Small intestine (tissue), 7 donors: ENCODE results near the gene SAA1. TPM values are rescaled to one million over a fixed set of nuclear protein-coding genes. Genes with fewer than 3 reads are reported as not detected.

Experiments used
- DNase-seq, 2 donors: peaks; one replicate each; pipeline versions ENCODE4 v3.0.0 to v3.0.0-alpha.2; 2013
- FAIRE-seq: peaks from 2 replicates; lab custom pipeline; 2012; peaks lifted over from hg19 to GRCh38; lab: Jason Lieb, UNC
- H3K27ac ChIP-seq, 3 donors: one replicate each; pipeline ENCODE4 v1.5.1; 2013; ENCODE audit warnings: low read length in 2 of 3, mild to moderate bottlenecking in 2 of 3, control low read depth in 1 of 3, inconsistent platforms in 1 of 3, low read depth in 1 of 3, moderate library complexity in 1 of 3
- H3K27me3 ChIP-seq, 3 donors: one replicate each; pipeline ENCODE4 v1.6.1; 2013; ENCODE audit warnings: low read length in 3 of 3, inconsistent platforms in 1 of 3; ENCODE audit not compliant: control insufficient read depth in 3 of 3, insufficient read depth in 3 of 3
- H3K36me3 ChIP-seq, 3 donors: one replicate each; pipeline ENCODE4 v1.6.1; 2013; ENCODE audit warnings: low read length in 3 of 3, inconsistent platforms in 1 of 3, low read depth in 1 of 3, mild to moderate bottlenecking in 1 of 3, moderate library complexity in 1 of 3; ENCODE audit not compliant: control insufficient read depth in 3 of 3, insufficient read depth in 2 of 3
- H3K4me1 ChIP-seq, 3 donors: one replicate each; pipeline ENCODE4 v1.6.1; 2013; ENCODE audit warnings: low read length in 2 of 3, inconsistent platforms in 1 of 3, low read depth in 1 of 3, mild to moderate bottlenecking in 1 of 3, moderate library complexity in 1 of 3; ENCODE audit not compliant: control insufficient read depth in 3 of 3, insufficient read depth in 2 of 3
- H3K4me3 ChIP-seq, 3 donors: one replicate each; pipeline ENCODE4 v1.5.1; 2013; ENCODE audit warnings: low read length in 3 of 3, control low read depth in 1 of 3, inconsistent platforms in 1 of 3, low read depth in 1 of 3, mild to moderate bottlenecking in 1 of 3, moderate library complexity in 1 of 3
- H3K9me3 ChIP-seq, 2 donors: one replicate each; pipeline ENCODE4 v1.6.1; 2013; ENCODE audit warnings: low read depth in 1 of 2, low read length in 1 of 2; ENCODE audit not compliant: control insufficient read depth in 2 of 2, insufficient read depth in 1 of 2
- WGBS, 3 donors: extraction: QIAGEN DNeasy Blood & Tissue Kit; methylation state at CpG; one replicate each; pipeline ENCODE4 v1.1.7; 2013; 5-methylcytosine and 5-hydroxymethylcytosine counted together
- polyA plus RNA-seq, 4 donors: library from polyadenylated mRNA; stranded (reverse) in 3 of 4; unstranded in 1 of 4; fragments of 200-250 nt in 3 of 4; fragments of 120-200 nt in 1 of 4; gene quantifications; one replicate each; pipeline versions ENCODE4 v1.2.1 to v1.2.3, GENCODE V29; 2013
- donor health status: healthy with polysubstance abuse.
- donor health status: control.
- donor health status: control.
- donor health status: Bipolar disorder and iron deficiency.
- donor health status: healthy.

The SAA1 gene
- polyA plus RNA-seq, 4 donors: 3.0 to 64.0 (median 9.8) TPM; not detected in 1

GRCh38 chr11:18285841-18286240, 19.8 kb downstream of the SAA1 start:
- no peaks in the 10 kb centered on the region for H3K27me3 ChIP-seq
- FAIRE-seq (no peak), DNase-seq (no peak)
- 97 to 100% (median 99%) methylated on average over 1 of the region's 1 CpG for WGBS, 3 donors
- no peaks in the 10 kb centered on the region for H3K4me1 ChIP-seq
- peaks cover 13 to 32% (median 28%) of the 10 kb centered on the region in 3 donors for H3K36me3 ChIP-seq
- H3K27ac ChIP-seq: no peak overlapping the region
- H3K9me3 ChIP-seq: no peaks in the 10 kb centered on the region
- H3K4me3 ChIP-seq: no peak overlapping the region

DNA sequence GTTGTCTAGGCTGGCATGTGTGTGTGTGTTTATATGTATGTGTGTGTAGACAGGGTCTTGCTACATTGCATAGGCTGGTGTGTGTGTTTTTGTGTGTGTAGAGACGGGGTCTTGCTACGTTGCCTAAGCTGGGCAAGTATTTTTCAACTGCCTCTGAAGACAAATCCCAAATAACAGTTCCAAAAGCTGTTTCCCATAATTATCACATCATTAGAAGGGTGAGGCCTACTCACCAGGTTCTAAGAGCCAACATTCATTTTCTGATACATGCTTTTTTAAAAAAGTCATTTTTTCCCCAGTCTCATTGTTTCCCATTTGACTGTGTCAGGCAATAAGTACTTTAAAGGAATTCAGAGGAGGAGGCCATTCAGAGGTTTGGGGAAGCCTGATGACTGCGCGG, 22.8 kb downstream of the SAA1 start:
- H3K4me3 ChIP-seq: no peak overlapping the region
- DNase-seq (no peak), FAIRE-seq (no peak)
- H3K9me3 ChIP-seq: no peaks in the 10 kb centered on the region
- H3K27ac ChIP-seq: no peak overlapping the region
- peaks cover 16 to 31% (median 22%) of the 10 kb centered on the region in 3 donors for H3K36me3 ChIP-seq
- no peaks in the 10 kb centered on the region for H3K27me3 ChIP-seq
- no peaks in the 10 kb centered on the region for H3K4me1 ChIP-seq
- 95 to 99% (median 96%) methylated on average over 4 of the region's 4 CpGs for WGBS, 3 donors

DNA sequence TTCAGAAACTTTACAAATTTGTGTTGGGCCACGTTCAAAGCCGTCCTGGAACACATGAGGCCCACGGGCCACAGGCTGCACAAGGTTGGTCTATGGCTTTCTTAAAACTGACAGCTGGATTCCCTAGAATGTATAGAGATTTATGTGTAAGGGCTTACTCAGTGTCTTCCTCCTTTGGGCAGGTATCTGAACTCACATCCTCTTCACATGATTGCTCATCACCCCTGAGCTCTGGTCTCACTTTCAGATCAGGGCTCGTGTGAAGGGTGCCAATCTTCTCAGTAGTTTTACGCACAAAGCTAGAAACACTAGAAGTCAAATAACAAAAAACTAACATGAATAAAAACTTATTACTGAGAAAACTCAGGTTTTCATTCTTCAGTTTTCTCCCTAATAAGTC, 28.8 kb downstream of the SAA1 start:
- Histone ChIP-seq H3K4me1 (no peaks in the 10 kb centered on the region), H3K36me3 (peaks cover 11 to 36% (median 29%) of the 10 kb centered on the region in 3 donors), H3K9me3 (no peaks in the 10 kb centered on the region), H3K27ac (no peak overlapping the region), H3K27me3 (no peaks in the 10 kb centered on the region), H3K4me3 (no peak overlapping the region)
- WGBS, 3 donors: 91 to 96% (median 96%) methylated on average over 5 of the region's 5 CpGs
- FAIRE-seq (no peak), DNase-seq (no peak)

DNA sequence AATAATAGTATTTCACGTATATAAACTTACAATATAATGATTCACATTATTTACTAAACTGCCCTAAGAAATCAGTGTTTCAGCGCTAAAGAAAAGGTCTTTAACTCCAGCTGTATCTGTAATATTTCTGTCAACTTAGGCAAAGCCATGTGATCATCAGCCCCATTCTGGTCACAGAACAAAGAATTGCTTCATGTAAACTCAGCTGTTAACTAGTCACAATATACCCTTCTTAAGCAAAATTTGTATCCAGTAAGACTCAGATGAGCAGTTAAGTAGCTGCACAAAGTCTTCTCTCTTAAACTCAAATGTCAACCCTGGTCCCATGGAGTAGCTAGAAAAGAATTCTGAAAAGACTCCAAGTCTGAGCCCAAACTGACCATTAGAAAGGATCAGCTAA, 29.3 kb downstream of the SAA1 start:
- WGBS, 3 donors: 94 to 97% (median 94%) methylated on average over 2 of the region's 2 CpGs
- no peak overlapping the region for H3K27ac ChIP-seq
- no peaks in the 10 kb centered on the region for H3K4me1 ChIP-seq
- no peak for FAIRE-seq
- H3K36me3 ChIP-seq: peaks cover 11 to 36% (median 29%) of the 10 kb centered on the region in 3 donors
- H3K27me3 ChIP-seq: no peaks in the 10 kb centered on the region
- no peak for DNase-seq
- no peak overlapping the region for H3K4me3 ChIP-seq
- H3K9me3 ChIP-seq: no peaks in the 10 kb centered on the region

- Histone ChIP-seq H3K27me3 (no peaks in the 10 kb centered on the region), H3K4me1 (peaks cover 0 to 2% (median 0%) of the 10 kb centered on the region in 3 donors), H3K4me3 (no peak overlapping the region), H3K9me3 (no peaks in the 10 kb centered on the region), H3K36me3 (peaks cover 6 to 26% (median 25%) of the 10 kb centered on the region in 3 donors), H3K27ac (no peak overlapping the region)
- DNase-seq (no peak), FAIRE-seq (no peak)
Observed at GRCh38 chr11:18299721-18300120, 33.7 kb downstream of the SAA1 start.

GRCh38 chr11:18304745-18305144, 38.7 kb downstream of the SAA1 start:
- FAIRE-seq (no peak), DNase-seq (peak; percentile 63 to 92)
- peaks cover 2 to 23% (median 14%) of the 10 kb centered on the region in 3 donors for H3K36me3 ChIP-seq
- H3K4me3 ChIP-seq: no peak overlapping the region
- no peaks in the 10 kb centered on the region for H3K9me3 ChIP-seq
- H3K27me3 ChIP-seq: no peaks in the 10 kb centered on the region
- no peak overlapping the region for H3K27ac ChIP-seq
- H3K4me1 ChIP-seq: peaks cover 0 to 5% (median 0%) of the 10 kb centered on the region in 3 donors

DNA sequence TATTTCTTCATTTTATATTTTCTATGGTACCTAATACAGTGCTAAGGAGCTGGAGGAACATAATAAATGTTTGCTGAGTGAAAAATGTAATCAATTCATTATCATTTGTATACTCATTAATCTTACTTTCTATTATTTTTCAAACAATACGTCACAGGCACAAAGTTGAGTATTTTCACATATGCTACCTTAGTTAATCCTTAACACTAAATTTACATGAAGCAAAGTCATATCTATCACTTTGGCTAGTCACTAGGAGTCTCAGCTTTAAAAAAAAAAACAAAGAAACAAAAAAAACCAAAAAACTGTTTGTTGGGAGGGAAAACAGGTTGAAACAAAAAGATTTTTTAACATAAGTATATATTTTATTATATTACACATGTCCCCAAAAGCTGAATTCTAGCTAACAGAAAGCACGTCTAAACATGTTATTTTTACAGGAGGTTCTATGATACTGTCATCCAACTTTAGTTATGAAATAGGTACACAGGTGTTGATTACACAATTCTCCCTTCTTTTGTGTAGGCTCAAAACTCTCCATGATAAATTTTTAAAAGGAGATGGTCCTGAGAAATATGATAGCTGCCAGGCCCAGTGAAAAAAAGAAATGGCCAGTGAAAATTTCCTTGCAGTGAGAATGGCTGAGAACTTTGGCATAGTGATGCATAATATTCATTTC, 41.5 kb downstream of the SAA1 start:
- no peak for FAIRE-seq
- WGBS, 3 donors: 87 to 94% (median 90%) methylated on average over 2 of the region's 2 CpGs
- H3K9me3 ChIP-seq: no peaks in the 10 kb centered on the region
- H3K36me3 ChIP-seq: peaks cover 7 to 20% (median 15%) of the 10 kb centered on the region in 3 donors
- H3K4me1 ChIP-seq: peaks cover 0 to 10% (median 0%) of the 10 kb centered on the region in 3 donors
- no peaks in the 10 kb centered on the region for H3K27me3 ChIP-seq
- H3K27ac ChIP-seq: no peak overlapping the region
- no peak for DNase-seq
- H3K4me3 ChIP-seq: no peak overlapping the region

GRCh38 chr11:18308242-18308641, 42.2 kb downstream of the SAA1 start:
- H3K4me1 ChIP-seq: peaks cover 0 to 13% (median 2%) of the 10 kb centered on the region in 3 donors
- FAIRE-seq (no peak), DNase-seq (no peak)
- H3K9me3 ChIP-seq: no peaks in the 10 kb centered on the region
- WGBS, 3 donors: 96 to 97% (median 97%) methylated on average over 2 of the region's 2 CpGs
- no peaks in the 10 kb centered on the region for H3K27me3 ChIP-seq
- H3K36me3 ChIP-seq: peaks cover 7 to 20% (median 11%) of the 10 kb centered on the region in 3 donors
- no peak overlapping the region for H3K4me3 ChIP-seq
- no peak overlapping the region for H3K27ac ChIP-seq

GRCh38 chr11:18309691-18310090, 43.6 kb downstream of the SAA1 start:
- H3K9me3 ChIP-seq: no peaks in the 10 kb centered on the region
- H3K4me3 ChIP-seq: no peak overlapping the region
- FAIRE-seq (no peak), DNase-seq (no peak)
- peaks cover 0 to 13% (median 3%) of the 10 kb centered on the region in 3 donors for H3K4me1 ChIP-seq
- no peaks in the 10 kb centered on the region for H3K27me3 ChIP-seq
- H3K36me3 ChIP-seq: peaks cover 7 to 17% (median 9%) of the 10 kb centered on the region in 3 donors
- WGBS, 3 donors: 97 to 98% (median 98%) methylated on average over 5 of the region's 5 CpGs
- H3K27ac ChIP-seq: no peak overlapping the region
